Fibroblast of skin of back (primary cell): ENCODE data around the gene ALDH16A1. TPM values are rescaled to one million over a fixed set of nuclear protein-coding genes. Genes with fewer than 3 reads are reported as not detected.
A peak's percentile ranks its signal among the peaks of the same experiment; 100 is the strongest.

Source experiments
- DNase-seq: peaks from one replicate; pipeline ENCODE4 v3.0.0-alpha.2; 2013
- polyA plus RNA-seq, 2 experiments: library from polyadenylated mRNA; unstranded; fragments of 120-200 nt; gene quantifications; one replicate each; pipeline ENCODE4 v1.2.1, GENCODE V29; 2013; ENCODE audit not compliant: insufficient read length in 2 of 2

The ALDH16A1 gene
- 31.6 TPM for polyA plus RNA-seq (2013, experiment 1 of 2; ENCODE audit: insufficient read length)
- polyA plus RNA-seq (2013, experiment 2 of 2; ENCODE audit: insufficient read length): 10.6 TPM

DNA sequence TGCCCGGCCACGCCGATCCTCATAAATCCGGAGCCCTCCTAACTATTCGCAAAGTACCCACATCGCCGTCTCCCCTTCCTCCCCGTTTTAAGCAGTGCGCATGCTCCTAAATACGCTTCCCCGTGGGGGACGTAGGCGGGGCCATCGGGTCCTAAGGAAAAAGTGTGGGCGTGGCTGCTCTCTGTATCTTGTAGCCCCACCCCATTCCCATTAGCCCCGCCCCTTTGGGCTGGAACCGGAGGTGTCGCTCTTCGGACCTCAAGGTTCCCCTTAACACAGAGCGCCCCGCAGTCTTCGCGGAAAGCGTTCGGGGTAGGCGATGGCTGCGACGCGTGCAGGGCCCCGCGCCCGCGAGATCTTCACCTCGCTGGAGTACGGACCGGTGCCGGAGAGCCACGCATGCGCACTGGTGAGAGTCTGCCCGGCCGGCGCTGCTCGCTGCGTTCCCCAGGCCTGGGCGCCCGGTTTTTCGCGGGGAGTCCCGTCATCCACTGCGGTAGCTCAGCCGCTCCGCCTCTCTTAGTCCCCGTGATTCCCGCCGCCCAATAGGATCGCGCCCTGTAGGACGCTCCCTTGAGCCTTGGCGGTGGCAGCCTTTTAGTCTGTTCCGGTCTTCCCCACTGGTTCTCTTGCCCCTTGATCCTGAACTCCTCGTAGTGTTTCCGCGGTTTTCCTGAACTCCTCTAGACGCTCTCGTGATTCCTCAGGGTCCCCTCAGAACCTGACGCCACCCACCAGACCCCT, at the start of gene ALDH16A1:
TSS of gene ALDH16A1 (plus strand) at position 213 of the 744 bp plus-strand sequence. CDS start at position 320, 107 bp downstream.
- DNase-seq: peak; percentile 98

GRCh38 chr19:49403404-49404187, 49.4 kb upstream of the ALDH16A1 start:
- peak; percentile 21 for DNase-seq

GRCh38 chr19:49407079-49407478, 45.9 kb upstream of the ALDH16A1 start:
- no peak for DNase-seq

GRCh38 chr19:49407482-49408015, 45.5 kb upstream of the ALDH16A1 start:
- DNase-seq: no peak

- DNase-seq: no peak
Observed at GRCh38 chr19:49408816-49409440, 44.1 kb upstream of the ALDH16A1 start.

DNA sequence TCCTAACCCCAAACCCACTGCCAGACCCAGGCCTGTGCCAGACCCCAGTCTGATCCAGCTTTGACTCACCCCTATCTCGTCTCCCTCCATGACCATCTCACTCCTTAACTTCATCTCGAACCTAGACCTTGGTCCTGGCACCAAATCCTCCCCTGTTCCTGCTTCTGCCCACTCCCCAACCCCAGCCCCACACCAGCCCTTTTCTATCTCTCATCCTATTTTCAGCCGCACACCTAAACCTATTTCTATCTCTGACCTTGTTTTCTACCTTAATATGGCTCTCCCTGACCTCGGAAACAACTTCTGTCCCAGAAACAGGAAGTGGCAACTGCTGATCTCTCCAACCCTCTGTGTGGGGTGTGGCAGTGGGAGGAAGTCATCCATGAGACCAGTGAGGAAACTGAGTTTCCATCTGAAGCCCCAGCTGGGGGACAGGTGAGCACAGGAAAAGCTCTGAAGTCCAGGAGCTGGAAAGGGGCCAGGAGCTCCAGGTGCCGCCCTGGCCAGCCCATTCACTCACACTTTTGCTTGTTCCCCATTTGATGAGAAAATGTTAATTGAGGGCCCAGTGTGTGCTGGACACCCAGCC, 43.5 kb upstream of the ALDH16A1 start:
- no peak for DNase-seq

DNA sequence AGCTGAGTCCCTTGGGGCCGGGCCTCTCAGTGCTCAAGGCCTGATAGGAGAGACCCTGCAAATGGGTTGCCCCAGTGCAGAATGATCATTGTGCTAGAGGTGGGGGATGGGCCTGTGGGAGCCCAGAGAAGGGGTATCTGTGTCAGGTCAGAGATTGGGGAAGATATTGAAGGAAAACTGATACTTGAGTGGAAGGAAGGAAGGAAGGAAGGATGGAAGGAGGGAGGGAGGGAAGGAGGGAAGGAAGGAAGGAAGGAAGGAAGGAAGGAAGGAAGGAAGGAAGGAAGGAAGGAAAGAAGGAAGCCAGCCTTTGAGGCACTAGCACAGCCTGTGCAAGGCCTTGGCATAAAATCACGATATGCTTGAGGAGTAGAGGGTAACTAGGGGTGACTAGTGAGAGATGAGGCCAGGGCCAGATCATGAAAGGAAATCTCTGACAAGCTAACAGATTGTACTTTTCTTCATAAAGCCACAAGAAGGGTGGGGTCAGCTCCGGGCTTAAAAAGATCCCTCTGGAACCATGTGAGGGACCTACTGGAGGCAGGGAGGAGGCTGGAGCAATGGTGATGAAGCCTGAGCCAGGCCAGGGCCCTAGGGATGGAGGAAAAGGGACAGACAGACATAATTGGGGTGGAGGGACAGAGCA, 41.2 kb upstream of the ALDH16A1 start:
- no peak for DNase-seq

DNA sequence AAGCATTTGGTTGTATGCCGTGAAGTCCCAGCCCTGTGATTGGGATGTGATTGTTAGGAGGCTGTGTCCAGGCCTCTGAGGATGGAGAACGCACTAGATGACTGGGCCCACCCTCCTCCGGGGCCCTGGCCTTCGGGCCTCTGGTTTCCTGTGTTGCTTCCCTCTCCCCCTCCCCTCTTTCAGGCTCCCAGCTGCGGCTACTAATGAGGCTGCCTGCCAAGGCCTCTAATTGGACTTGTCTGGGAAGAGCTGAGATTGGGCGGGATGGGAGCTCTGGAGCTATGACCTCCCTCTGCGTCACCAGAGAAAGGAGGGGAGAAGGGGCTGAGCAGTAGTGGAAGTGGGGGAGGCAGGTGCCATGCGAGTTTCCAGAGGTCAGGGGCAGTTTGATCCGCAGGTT, 39.7 kb upstream of the ALDH16A1 start:
- DNase-seq: no peak

GRCh38 chr19:49414256-49414655, 38.8 kb upstream of the ALDH16A1 start:
- DNase-seq: no peak

DNA sequence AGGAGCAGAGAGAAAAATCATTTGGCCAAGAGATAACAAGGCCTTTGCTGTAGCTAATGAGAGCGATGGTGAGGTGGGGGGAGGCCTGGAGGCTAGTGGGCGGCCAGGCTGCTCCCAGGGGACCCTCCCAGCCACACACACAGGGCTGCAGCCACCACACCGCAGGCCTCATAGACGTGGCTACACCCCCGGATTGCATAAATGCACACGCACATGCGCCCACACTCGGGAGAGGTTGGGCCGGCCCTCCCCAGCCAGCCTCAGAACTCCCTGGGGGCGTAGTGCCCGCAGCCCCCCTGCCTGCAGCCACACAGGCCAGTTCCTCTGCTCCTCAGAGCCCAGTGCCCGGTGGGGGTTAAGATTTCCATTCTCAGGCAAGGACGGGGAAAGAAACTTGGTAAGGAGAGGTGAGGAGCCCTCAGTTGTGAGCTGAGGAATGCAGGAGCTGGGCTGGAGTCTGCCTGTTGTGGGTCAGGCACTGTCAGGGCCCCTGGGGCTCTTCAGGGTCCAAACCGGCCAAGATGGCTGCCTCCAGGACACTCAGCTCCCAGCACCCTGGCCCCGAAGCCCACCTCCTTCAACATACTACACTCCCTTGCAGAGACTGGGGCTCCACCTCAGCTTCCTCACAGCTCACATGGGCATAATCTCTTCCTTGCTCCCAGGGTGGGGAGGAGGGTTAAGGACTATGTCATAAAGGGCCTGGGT, 37.8 kb upstream of the ALDH16A1 start:
- no peak for DNase-seq

DNA sequence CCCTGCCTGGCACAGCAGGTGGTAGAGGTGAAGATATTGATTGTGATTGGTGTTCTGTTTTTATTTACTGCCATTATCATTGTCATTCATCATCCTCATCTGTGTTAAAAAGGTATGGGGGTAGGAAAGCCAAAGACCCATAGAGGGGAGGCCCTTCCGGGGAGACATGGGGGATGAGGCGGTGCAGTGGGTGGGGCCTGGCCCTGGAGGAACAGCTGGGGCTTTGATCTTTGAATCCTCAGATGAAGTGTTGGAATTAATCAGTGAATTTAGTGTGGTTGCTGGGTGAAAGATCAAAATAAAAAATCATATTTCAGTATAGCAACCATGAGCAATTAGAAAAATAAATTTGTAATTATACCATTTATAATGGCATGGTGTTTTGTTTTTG, 37.2 kb upstream of the ALDH16A1 start:
- DNase-seq: no peak

- DNase-seq: no peak
Observed at GRCh38 chr19:49417088-49417487, 35.9 kb upstream of the ALDH16A1 start.

DNA sequence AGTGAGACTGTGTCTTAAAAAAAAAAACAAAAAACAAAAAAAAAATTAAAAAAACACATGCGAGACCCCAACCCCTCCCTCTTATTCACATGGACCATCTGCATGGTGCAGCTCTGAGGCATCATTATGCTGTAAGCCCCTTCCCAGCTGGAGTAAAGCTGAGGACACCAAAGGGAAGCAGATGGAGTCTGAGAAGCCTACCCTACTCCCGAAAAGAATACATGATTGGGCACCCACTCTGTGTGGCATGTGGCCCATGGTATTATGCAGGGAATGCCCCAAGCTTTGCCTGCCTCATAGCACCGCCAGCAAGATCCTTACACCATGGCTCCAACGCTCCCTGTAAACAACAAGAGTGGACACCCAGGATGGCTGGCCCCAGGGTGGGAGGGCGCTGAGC, 34.5 kb upstream of the ALDH16A1 start:
- no peak for DNase-seq

- peak; percentile 19 for DNase-seq
Observed at GRCh38 chr19:49419173-49419572, 33.9 kb upstream of the ALDH16A1 start.

GRCh38 chr19:49420227-49420626, 32.8 kb upstream of the ALDH16A1 start:
- DNase-seq: no peak

- DNase-seq: peak; percentile 62
Observed at GRCh38 chr19:49421039-49421877, 31.8 kb upstream of the ALDH16A1 start.

- no peak for DNase-seq
Observed at GRCh38 chr19:49421878-49422202, 31.2 kb upstream of the ALDH16A1 start.

DNA sequence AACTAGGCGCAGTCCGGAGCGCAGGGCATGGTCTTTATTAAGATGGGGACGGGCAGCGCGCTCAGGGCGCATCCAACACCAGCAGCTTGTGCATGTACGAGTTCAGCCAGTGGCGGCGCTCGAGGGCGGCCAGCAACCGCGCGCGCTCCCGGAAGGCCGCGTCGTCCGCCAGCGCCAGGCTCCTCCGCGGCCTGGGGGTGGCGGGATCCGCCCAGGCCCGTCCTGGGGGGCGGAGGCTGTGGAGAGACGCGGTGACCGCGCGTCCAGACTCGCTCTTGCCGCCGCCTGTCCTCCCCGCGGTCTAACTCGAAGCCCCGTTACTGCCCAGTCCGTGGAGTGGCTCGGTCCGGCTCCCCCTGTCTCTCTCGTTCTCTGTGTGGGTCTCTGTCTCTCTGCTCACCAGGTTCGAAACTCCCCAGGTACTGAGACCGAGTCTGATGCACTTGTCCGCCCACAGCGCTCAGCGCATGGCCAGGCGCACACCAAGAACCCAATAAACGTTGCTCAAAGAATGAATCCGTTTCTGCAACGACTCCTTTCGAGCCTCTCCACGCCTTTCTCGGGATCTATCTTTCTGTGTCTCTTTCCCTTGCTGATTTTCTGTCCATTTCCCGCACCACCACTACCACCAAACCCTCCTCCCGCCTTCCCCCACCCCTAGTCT, 30.5 kb upstream of the ALDH16A1 start:
- peak; percentile 40 for DNase-seq

- no peak for DNase-seq
Observed at GRCh38 chr19:49423071-49423984, 29.7 kb upstream of the ALDH16A1 start, which contains the start of gene PTH2. Gene PTH2, minus strand, starts transcription at chr19:49423441. Its CDS starts 102 bp downstream, at chr19:49423339.
